COLO829 (cell line): ENCODE results near the gene CCDC88C.

Experiments
- DNase-seq: peaks from one replicate; pipeline ENCODE4 v3.0.0; 2012; ENCODE audit warnings: low spot score

The CCDC88C gene

GRCh38 chr14:91306547-91306946 is 111.1 kb downstream of the CCDC88C start:
- DNase-seq: no peak

GRCh38 chr14:91305650-91306431 is 111.8 kb downstream of the CCDC88C start:
- no peak for DNase-seq

GRCh38 chr14:91303924-91304229 is 113.7 kb downstream of the CCDC88C start:
- no peak for DNase-seq

- peak; percentile 48 for DNase-seq
Observed at GRCh38 chr14:91303091-91303923, 114.3 kb downstream of the CCDC88C start.

GRCh38 chr14:91302391-91302790 is 115.2 kb downstream of the CCDC88C start:
- no peak for DNase-seq

GRCh38 chr14:91300957-91301356 is 116.7 kb downstream of the CCDC88C start:
- no peak for DNase-seq

GRCh38 chr14:91300283-91300895 is 117.2 kb downstream of the CCDC88C start:
- no peak for DNase-seq

- no peak for DNase-seq
Observed at GRCh38 chr14:91299121-91300115, 118.2 kb downstream of the CCDC88C start.

- DNase-seq: no peak
Observed at GRCh38 chr14:91298576-91298975, 119.0 kb downstream of the CCDC88C start.

- no peak for DNase-seq
Observed at GRCh38 chr14:91297081-91297711, 120.4 kb downstream of the CCDC88C start.

GRCh38 chr14:91295851-91296796 is 121.5 kb downstream of the CCDC88C start:
- no peak for DNase-seq

GRCh38 chr14:91295276-91295845 is 122.3 kb downstream of the CCDC88C start:
- no peak for DNase-seq

- no peak for DNase-seq
Observed at GRCh38 chr14:91294153-91294552, 123.5 kb downstream of the CCDC88C start.

GRCh38 chr14:91293281-91293680 is 124.3 kb downstream of the CCDC88C start:
- DNase-seq: no peak

- DNase-seq: no peak
Observed at GRCh38 chr14:91292491-91292890, 125.1 kb downstream of the CCDC88C start.

GRCh38 chr14:91291786-91292405 is 125.7 kb downstream of the CCDC88C start:
- no peak for DNase-seq

GRCh38 chr14:91290986-91291385 is 126.6 kb downstream of the CCDC88C start:
- no peak for DNase-seq

GRCh38 chr14:91289464-91289863 is 128.2 kb downstream of the CCDC88C start:
- DNase-seq: no peak

- no peak for DNase-seq
Observed at GRCh38 chr14:91288876-91289275, 128.7 kb downstream of the CCDC88C start.
